GOT3 (cell line): Measurements from ENCODE around the gene PTPN13.
A peak's percentile ranks its signal among the peaks of the same experiment; 100 is the strongest.

Experiments used
- DNase-seq: peaks from one replicate; lab custom pipeline; 2025; ENCODE audit warnings: mixed read lengths; lab: John Stamatoyannopoulos, UW

PTPN13 gene, protein sequence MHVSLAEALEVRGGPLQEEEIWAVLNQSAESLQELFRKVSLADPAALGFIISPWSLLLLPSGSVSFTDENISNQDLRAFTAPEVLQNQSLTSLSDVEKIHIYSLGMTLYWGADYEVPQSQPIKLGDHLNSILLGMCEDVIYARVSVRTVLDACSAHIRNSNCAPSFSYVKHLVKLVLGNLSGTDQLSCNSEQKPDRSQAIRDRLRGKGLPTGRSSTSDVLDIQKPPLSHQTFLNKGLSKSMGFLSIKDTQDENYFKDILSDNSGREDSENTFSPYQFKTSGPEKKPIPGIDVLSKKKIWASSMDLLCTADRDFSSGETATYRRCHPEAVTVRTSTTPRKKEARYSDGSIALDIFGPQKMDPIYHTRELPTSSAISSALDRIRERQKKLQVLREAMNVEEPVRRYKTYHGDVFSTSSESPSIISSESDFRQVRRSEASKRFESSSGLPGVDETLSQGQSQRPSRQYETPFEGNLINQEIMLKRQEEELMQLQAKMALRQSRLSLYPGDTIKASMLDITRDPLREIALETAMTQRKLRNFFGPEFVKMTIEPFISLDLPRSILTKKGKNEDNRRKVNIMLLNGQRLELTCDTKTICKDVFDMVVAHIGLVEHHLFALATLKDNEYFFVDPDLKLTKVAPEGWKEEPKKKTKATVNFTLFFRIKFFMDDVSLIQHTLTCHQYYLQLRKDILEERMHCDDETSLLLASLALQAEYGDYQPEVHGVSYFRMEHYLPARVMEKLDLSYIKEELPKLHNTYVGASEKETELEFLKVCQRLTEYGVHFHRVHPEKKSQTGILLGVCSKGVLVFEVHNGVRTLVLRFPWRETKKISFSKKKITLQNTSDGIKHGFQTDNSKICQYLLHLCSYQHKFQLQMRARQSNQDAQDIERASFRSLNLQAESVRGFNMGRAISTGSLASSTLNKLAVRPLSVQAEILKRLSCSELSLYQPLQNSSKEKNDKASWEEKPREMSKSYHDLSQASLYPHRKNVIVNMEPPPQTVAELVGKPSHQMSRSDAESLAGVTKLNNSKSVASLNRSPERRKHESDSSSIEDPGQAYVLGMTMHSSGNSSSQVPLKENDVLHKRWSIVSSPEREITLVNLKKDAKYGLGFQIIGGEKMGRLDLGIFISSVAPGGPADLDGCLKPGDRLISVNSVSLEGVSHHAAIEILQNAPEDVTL (N-terminal part only)

DNA sequence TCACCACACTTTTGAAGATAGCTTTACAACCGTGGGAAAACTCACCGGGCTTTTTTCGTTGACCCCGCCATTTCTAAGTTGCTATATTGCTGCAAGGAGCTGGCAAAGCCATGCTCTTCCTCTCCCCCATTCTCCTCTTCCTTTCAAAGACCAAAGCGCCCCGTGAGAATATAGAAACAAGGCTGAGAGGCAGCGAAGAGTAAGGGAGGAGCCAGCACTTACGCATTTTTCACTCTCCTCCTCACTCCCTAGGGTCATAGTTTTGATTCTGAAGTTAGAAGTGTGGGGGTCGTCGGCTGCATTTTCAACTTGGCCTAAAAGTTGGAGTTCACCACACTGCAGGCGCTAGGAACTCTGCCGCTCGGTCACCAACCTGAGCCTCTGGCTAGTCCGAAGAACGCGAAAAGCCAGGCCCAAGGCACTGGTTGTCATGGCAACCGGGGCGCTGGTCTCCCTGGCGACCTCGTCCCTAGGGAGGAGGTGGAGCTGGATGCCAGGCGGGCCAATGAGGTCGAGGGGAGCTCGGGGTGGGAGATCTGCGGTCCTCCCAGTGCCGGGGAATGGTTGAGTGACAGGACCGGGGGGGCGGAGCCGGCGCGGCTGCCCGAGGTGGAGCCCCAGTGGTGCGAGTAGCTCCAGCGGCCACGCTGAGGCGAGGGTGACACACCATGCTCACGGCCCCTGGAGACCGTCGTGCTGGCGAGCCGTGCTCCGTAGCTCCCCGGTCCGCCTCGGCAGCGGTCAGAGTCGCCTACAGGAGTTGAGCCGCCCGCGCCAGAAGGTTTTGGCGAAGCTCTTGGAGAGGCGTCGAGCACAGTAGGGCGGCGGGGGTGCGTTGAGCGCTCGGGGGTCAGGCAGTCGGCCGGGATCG is at the start of gene PTPN13:
Gene PTPN13 (plus strand): TSS at position 628 of the 871 bp plus-strand sequence. CDS start 40,942 bp downstream, outside the sequence.
- peak; percentile 94 for DNase-seq

DNA sequence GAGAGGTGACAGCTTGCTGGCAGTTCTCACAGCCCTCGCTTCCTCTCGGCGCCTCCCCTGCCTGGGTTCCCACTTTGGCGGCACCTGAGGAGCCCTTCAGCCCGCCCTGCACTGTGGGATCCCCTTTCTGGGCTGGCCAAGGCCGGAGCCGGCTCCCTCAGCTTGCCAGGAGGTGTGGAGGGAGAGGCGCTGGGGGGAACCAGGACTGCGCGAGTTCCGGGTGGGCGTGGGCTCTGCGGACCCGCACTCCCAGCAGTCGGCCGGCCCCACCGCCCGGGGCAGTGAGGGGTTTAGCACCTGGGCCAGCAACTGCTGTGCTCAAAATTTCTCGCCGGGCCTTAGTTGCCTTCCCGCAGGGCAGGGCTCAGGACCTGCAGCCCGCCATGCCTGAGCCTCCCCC is 47.0 kb upstream of the PTPN13 start:
- DNase-seq, result no peak

DNA sequence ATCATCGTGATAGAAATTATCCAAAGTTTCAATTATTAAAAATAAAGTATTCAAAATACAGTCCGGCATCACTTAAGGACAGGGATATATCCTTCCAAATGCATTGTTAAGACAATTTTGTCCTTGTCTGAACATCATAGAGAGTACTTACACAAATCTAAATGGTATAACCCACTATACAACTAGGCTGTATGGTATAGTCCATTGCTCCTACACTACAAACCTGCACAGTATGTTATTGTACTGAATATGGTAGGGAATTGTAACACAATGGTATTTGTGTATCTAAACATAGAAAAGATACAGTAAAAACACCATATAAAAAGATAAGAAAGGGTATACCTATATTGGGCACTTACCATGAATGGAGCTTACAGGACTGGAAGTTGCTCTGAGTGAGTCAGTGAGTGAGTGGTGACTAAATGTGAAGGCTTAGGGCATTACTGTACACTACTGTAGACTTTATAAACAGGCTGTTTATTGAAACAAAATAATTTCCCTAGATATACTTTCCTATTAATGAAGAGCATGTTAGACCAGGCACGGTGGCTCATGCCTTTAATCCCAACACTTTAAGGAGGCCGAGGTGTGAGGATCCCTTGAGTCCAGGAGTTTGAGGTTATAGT is 44.8 kb upstream of the PTPN13 start:
- DNase-seq, result no peak

DNA sequence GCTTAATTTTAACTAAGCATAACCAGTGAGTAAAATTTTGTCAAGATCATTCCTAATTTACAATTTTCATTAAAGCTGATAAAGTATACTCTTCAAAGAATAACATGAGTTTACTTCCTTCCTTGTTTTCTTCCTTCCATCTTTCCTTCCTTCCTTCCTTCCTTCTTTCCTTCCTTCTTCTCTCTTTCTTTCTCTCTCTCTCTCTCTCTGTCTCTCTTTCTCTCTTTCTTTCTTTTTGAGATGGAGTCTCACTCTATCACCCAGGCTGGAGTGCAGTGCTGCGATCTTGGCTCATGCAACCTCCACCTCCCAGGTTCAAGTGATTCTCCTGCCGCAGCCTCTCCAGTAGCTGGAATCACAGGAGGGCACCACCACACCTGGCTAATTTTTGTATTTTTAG is 42.7 kb upstream of the PTPN13 start:
- DNase-seq, result no peak

DNA sequence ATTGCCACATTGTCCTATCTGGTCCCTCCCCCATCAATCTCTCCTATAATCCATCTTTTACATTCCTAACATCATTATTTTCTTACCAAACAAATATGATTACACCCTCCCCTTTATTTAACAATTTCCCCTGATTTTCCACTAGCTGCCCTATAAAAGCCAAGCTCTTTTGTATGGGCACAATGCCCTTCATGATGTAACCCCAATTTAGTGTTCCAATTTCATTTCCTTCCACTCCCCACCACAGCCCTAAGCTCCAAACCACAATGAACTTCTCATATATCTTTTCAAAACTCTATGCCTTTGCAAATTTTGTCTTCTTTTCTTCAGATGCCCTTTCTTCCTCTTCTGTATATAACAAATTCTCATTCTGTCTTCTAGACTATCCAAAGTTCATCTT is 39.5 kb upstream of the PTPN13 start:
- DNase-seq, result no peak

DNA sequence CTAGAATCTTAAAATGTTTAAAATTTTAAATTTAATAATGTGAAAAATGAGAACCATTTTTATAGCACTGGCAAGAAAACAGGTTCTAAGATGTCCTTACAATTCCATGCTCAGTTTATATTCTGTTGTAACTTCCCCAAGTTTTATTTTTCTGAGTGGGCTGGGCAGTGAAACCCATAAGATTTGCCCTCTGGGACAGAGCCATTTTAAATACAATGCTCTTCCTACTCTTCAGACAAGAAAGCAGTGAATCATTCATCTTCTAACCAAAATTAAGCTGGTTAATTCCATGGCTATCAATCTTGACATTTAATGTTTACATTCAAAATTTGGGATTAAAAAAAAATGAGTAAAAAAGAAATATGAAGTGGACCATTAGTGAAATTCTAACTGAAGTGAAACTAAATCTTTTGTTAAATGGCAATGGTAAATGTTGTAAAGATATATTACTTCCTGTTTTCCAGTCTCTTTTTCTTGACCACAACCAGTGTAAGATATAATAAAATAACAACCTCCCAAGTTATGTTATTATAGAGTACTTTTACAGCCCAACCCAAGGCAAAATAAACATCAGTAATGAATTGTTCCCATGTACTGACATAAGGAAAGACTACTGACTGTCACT is 37.2 kb upstream of the PTPN13 start:
- no peak for DNase-seq

DNA sequence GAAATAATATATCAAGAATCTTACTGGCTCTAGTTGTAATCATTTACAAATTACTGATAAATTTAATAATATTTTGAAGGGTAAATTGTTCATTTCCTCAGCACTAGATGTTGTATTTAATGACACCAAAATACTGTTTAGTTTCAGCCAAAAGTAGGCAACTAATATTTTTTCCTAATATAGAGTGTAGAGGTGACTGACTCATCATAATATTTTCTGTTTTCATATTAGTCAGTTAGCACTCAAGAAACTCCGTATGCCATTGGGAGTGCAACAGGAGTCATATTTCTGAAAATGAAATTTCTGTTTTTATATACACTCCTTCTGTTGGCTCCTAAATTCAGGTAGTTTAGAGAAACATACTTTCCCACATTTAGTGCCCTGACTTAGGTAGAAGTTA is 36.6 kb upstream of the PTPN13 start:
- no peak for DNase-seq

DNA sequence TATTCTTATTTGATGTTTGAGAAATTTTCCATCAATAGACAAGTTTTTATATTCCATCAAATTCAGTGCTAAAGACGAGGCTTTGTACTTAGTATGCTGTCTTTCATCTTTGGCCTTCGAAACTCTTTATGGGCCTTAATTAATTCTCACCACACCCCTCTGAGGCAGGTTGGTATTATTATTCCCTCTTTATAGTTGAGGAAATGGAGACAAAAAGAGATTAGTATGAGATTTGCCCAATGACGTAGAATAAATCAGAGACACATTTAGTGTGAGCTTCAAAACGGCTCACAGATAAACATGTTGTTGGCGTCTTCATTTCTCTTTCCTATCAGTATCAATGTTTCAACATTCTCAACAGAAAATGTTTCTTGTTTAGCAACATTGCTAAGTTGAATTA is 35.9 kb upstream of the PTPN13 start:
- DNase-seq, result no peak

DNA sequence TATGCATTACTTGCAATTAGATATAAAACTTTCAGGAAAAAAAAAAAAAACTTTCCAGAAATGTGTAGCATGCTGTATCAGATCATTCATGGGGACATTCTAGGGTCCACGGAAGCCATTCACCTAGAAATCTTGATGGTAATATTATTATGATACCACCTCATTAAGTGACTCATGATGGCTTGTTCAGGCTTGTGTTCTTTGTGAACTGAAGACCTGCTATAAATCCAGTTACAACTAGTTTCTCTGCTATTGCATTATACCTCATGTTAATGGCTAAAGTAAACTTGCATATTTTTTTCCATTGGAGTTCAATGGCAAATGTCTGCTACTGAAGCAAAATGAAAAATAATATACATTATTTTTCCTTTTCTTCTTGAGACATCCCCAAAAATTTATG is 35.3 kb upstream of the PTPN13 start:
- DNase-seq, result no peak

DNA sequence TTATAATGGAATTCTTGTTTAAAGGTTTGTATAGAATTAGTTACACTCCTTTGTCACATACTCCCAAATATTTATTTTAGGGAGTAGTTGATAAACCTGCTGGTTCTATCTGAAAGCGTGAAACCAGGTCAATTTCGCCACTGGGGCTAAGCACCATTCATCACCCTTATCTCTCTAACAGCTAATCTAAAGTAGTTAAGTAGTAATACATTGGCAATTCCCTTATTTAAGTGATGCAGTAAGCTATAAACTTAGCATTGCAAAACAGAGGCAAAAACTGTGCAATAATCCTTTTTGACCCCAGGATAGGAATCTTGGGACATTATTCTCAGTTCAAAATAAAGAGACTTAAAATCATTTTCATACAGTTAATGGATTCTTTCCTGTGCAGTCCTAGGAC is 33.7 kb upstream of the PTPN13 start:
- DNase-seq, result no peak

DNA sequence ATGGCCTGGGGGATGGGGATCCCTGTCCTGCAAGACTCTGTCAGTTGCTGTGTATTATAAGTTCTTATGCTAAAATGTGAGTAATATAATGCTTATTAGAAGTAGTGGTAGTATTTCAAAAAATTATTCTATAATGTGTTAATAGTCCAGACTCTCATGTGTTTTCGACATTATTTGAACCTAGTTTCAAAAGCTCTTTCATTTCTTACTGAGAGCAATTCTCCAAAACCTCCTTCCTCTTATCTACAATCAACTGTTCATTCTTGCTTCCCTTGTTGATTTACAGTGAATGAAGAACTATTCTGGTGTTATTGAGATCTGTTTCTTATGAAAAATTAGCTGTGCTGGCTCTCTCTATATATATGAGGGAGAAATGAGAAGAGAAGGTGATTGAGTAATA is 32.9 kb upstream of the PTPN13 start:
- no peak for DNase-seq

DNA sequence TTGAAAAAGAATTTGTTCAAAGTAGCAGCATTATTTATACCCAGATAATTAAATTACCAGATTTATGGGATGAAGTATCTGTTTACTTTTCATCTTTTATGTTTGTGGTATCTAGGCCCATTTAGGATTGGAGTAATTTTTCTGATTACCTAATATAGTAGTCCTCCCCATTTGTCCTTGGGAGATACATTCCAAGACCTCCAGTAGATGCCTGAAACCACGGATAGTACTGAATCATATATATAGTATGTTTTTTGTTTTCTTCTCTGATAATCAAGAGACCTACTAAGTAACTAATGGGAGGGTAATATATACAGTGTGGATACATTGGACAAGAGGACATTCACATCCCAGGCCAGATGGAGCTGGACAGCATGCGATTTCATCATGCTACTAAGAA is 30.7 kb upstream of the PTPN13 start:
- DNase-seq, result no peak

DNA sequence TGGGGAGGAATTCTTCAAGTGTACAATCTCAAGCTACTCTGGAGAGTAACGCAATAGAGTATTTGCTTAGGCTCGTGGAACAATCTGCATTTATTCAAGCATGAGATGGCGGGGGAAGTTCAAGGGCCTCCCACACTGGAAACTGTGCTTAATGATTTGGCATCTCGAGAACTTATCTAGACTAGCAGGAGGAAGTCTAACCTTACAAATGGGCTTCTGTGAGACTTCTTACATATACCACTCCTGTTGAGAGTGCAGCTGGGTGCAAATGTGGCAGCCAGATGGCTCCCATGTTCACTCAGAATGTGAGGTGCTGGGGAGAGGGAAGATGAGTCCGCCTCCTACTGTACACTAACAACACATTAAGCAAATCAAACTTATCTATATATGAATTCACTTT is 29.3 kb upstream of the PTPN13 start:
- no peak for DNase-seq

DNA sequence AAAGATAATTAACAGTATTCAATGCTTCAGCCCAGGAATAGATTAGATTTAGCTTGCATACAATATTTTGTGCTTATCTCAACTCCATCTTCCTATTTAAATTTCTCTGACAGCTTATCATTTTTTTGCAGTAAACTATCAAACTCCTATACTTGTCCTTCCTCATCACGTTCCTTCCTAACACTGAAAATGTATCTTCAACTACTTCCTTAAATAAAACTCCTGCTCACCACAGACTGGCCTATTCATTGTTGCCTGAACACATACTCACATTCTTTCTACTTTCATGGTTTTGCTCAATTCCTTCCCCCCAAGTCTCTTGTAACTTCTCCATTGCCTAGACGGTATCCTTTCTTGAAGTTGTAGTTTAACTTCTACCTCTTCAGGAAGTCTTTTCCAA is 28.5 kb upstream of the PTPN13 start:
- DNase-seq, result no peak

DNA sequence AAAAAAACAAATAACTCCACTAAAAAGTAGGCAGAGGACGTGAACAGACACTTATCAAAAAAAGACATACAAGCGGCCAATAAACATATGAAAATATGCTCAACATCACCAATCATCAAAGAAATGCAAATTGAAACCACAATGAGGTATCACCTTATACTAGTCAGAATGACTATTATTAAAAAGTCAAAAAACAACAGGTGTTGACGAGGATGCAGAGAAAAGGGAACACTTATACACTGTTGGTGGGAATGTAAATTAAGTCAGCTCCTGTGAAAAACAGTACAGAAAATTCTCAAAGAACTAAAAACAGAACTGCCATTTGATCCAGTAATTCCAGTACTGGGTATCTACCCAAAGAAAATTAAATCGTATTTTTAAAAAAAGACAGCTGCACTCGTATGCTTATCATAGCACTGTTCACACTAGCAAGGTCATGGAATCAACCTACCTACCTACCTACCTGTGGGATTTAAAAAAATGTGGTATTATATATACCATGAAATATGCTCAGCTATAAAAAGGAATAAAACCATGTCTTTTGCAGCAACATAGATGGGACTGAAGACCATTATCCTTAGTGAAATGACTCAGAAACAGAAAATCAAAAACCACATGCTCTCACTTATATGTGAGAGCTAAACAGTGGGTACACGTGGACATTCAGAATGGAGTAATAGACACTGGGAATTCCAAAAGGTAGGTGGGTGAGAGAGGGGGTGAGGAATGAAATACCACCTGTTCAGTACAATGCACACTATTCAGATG is 24.8 kb upstream of the PTPN13 start:
- no peak for DNase-seq

DNA sequence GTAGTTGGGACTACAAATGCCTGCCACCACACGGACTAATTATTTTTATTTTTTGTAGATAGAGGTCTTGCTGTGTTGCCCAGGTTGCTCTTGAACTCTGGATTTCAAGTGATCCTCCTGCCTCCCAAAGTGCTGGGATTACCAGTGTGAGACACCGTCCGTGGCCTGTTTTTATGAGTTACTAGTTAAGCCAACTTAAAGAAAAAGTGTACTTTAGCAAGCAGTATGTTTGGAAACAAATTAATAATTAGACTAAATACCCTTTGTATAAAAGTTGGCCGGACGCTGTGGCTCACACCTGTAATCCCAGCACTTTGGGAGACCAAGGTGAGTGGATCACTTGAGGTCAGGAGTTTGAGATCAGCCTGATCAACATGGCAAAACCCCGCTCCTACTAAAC is 14.2 kb upstream of the PTPN13 start:
- DNase-seq, result no peak

DNA sequence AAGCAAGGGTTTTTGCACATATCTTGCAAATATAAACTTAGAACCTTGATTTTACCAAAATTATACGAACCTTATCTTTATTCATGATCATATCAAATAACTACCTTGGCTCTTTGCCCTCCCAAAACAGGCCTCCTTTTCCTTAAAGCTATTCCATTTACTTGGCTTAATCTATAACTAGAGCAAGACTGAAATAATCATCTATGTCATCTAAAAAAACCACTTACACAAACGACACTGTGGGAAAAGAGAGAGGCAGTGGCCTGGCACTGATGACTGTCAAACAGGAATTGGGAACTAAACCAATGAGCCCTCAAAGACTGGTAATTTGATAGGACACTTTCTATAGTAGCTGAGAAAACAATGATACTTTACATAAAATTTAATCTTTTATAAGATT is 11.7 kb upstream of the PTPN13 start:
- no peak for DNase-seq

DNA sequence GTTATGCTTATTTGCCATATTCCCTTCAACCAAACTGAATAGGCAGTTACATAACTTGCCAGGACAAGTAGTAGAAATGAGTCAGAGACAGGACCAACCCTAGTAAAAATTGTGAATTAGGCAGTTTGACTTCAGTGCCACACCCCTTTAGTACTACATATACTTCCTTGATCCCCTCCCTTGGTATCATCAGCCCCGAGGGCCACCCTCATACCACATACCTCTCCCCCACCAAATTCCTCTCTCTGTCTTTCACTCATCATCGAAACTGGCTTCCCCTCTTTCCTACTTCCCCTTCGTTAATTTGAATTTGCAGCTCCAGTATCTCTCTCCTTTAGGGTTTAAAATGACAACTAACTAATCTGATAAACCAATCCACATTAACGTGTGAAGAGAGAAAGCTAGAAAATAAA is 7.9 kb upstream of the PTPN13 start:
- no peak for DNase-seq

DNA sequence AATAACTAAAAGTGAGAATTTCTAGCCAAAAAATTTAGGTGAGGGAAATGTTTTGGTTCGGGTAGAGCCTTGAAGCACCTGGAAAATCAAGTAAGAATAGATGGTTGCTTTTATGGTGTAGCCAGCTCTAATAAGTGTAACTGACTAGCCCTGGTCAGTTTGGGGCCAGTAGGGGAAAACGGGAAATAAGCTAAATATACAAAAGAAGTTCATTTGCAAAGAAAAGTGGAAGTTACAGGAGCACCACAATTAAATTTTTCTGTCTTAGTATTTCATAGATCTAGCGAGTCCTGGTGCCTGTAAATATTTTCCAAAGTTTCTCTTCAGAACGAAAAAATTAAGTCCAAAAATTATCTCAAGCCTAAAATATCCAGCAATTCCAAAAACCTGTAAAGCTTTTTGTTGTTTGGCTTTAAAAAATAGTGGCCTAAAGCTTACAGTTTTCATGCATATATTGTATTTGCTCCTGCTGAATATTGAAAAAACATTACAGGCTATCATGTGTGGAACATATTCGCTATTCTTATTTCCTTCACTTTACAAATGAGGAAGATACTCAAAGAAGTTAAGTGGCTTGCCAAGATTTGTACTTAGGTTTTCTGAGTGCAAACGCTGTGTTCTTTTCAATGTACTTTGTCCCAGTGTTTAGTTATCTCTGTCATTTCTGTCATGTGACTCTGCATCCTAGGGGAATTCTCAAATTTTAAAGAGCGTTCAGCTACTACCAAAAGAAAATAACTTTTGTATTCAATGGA is 7.3 kb upstream of the PTPN13 start:
- DNase-seq, result no peak
